ENCODE results near the gene PPP1R3A.

DNA sequence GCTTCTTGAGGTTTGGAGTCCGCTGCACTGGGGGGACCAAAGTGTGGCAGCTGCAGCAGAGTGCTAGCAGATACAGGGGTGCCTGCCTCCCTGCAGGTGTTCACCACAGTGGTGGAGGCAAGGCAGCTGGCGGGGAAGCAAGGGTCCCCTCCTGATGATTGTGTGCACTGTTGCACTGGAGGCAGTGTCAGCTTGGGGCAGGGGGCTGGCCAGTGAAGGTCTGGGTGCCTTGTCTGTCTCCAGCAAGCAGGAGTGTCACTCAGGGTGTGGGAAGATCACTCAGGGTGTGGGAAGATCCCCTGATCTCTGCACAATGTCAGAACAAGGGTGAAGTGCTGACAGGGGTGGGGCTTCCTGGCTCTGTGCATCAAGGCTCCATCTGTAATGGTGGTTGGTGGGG lies 36.3 kb upstream of the PPP1R3A start:
- TF ChIP-seq, protein P1, sequence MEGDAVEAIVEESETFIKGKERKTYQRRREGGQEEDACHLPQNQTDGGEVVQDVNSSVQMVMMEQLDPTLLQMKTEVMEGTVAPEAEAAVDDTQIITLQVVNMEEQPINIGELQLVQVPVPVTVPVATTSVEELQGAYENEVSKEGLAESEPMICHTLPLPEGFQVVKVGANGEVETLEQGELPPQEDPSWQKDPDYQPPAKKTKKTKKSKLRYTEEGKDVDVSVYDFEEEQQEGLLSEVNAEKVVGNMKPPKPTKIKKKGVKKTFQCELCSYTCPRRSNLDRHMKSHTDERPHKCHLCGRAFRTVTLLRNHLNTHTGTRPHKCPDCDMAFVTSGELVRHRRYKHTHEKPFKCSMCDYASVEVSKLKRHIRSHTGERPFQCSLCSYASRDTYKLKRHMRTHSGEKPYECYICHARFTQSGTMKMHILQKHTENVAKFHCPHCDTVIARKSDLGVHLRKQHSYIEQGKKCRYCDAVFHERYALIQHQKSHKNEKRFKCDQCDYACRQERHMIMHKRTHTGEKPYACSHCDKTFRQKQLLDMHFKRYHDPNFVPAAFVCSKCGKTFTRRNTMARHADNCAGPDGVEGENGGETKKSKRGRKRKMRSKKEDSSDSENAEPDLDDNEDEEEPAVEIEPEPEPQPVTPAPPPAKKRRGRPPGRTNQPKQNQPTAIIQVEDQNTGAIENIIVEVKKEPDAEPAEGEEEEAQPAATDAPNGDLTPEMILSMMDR (IDR thresholded peaks at IDR 0.05; ENCODE audit: low read length) = no peak
- TF ChIP-seq EZH2 (IDR thresholded peaks at IDR 0.05; ENCODE audit: borderline replicate concordance, low read length) = no peak

All from OCI-LY1 (cell line).